IMR-90 (cell line): ENCODE data around the gene MRTFA. TPM values are rescaled to one million over a fixed set of nuclear protein-coding genes. Genes with fewer than 3 reads are reported as not detected.

ENCODE experiments used
- ATAC-seq: fragments of 200-7000 bp; cut with Tn5 transposase; 2 replicates; pipeline ENCODE4 v1.9.1; 2020; ENCODE audit warnings: low read depth, mild to moderate bottlenecking, moderate library complexity
- BruUV-seq: library from RNA; stranded (reverse); fragments of 400-500 nt; replicated peaks from 2 replicates; lab custom pipeline; 2021; lab: Mats Ljungman, UMichigan
- CTCF ChIA-PET: fragments of 300-600 bp; formaldehyde crosslinking; extraction: SDS; loops from one replicate; lab custom pipeline; 2021; ENCODE audit warnings: antibody characterized with exemption; lab: Yijun Ruan, JAX
- POLR2A ChIA-PET: fragments of 300-600 bp; sonication (Branson Sonifier 250); formaldehyde crosslinking; loops from one replicate; lab custom pipeline; 2022; ENCODE audit warnings: antibody characterized with exemption; ENCODE audit not compliant: unreplicated experiment; lab: Charles Lee
- DNase-seq: peaks from one replicate; pipeline ENCODE4 v3.0.0; 2013
- H2AFZ ChIP-seq: replicated peaks from 2 replicates; pipeline ENCODE3; 2013; ENCODE audit warnings: low read length, mild to moderate bottlenecking; ENCODE audit not compliant: poor library complexity
- H2AK5ac ChIP-seq: 2 replicates; pipeline ENCODE4 v1.6.1; 2013; ENCODE audit warnings: low read depth, low read length, inconsistent platforms
- H2AK9ac ChIP-seq: replicated peaks from 2 replicates; pipeline ENCODE3; 2013; ENCODE audit warnings: mild to moderate bottlenecking, low read depth, low read length, moderate library complexity; ENCODE audit not compliant: poor library complexity
- H2BK120ac ChIP-seq: 2 replicates; pipeline ENCODE4 v1.6.1; 2013; ENCODE audit warnings: low read depth, low read length, inconsistent platforms
- H2BK15ac ChIP-seq: 3 replicates; pipeline ENCODE4 v1.6.1; 2013; ENCODE audit warnings: low read depth, low read length, inconsistent platforms
- H2BK20ac ChIP-seq: 2 replicates; pipeline ENCODE4 v1.6.1; 2013; ENCODE audit warnings: low read depth, mild to moderate bottlenecking, inconsistent platforms, low read length, moderate library complexity
- H2BK5ac ChIP-seq: 2 replicates; pipeline ENCODE4 v1.6.1; 2013; ENCODE audit warnings: mild to moderate bottlenecking, low read depth, low read length, inconsistent platforms; ENCODE audit not compliant: poor library complexity, severe bottlenecking
- H3K14ac ChIP-seq: replicated peaks from 2 replicates; pipeline ENCODE4 v1.6.1; 2013; ENCODE audit warnings: low read depth, low read length, inconsistent platforms
- H3K18ac ChIP-seq: 2 replicates; pipeline ENCODE4 v1.6.1; 2013; ENCODE audit warnings: low read depth, low read length, control low read depth
- H3K23ac ChIP-seq: 2 replicates; pipeline ENCODE4 v1.6.1; 2013; ENCODE audit warnings: low read depth, low read length, inconsistent platforms
- H3K27ac ChIP-seq: 2 replicates; pipeline ENCODE4 v1.5.1; 2013; ENCODE audit warnings: mild to moderate bottlenecking, control low read depth, low read length; ENCODE audit not compliant: insufficient read depth
- H3K27me3 ChIP-seq: 2 replicates; pipeline ENCODE4 v1.6.1; 2013; ENCODE audit warnings: low read length; ENCODE audit not compliant: control insufficient read depth, insufficient read depth
- H3K36me3 ChIP-seq: 2 replicates; pipeline ENCODE4 v1.6.1; 2013; ENCODE audit warnings: low read length, mixed read lengths; ENCODE audit not compliant: control insufficient read depth, insufficient read depth
- H3K4ac ChIP-seq: 2 replicates; pipeline ENCODE4 v1.6.1; 2013; ENCODE audit warnings: low read depth, low read length, inconsistent platforms
- H3K4me1 ChIP-seq: 2 replicates; pipeline ENCODE4 v1.6.1; 2013; ENCODE audit warnings: low read length, mixed read lengths; ENCODE audit not compliant: control insufficient read depth, insufficient read depth
- H3K4me2 ChIP-seq: 2 replicates; pipeline ENCODE4 v1.6.1; 2013; ENCODE audit warnings: low read depth, mild to moderate bottlenecking, control low read depth, low read length, moderate library complexity
- H3K4me3 ChIP-seq: 2 replicates; pipeline ENCODE4 v1.5.1; 2013; ENCODE audit warnings: low read depth, mild to moderate bottlenecking, control low read depth, low read length, moderate library complexity; ENCODE audit not compliant: insufficient read depth
- H3K56ac ChIP-seq: 2 replicates; pipeline ENCODE4 v1.6.1; 2013; ENCODE audit warnings: low read length, inconsistent platforms; ENCODE audit not compliant: insufficient read depth; ENCODE audit errors: extremely low read depth
- H3K79me1 ChIP-seq, 2 experiments: 2 replicates each; pipeline ENCODE4 v1.6.1; 2013; ENCODE audit warnings: low read length in 2 of 2, inconsistent platforms in 1 of 2, low read depth in 1 of 2
- H3K9ac ChIP-seq: 2 replicates; pipeline ENCODE4 v1.6.1; 2013; ENCODE audit warnings: low read depth, low read length, control low read depth
- H3K9me1 ChIP-seq: 2 replicates; pipeline ENCODE4 v1.6.1; 2013; ENCODE audit warnings: low read length, inconsistent platforms; ENCODE audit not compliant: insufficient read depth
- H3K9me3 ChIP-seq: 2 replicates; pipeline ENCODE4 v1.6.1; 2013; ENCODE audit warnings: low read length; ENCODE audit not compliant: control insufficient read depth, insufficient read depth
- H4K20me1 ChIP-seq: 2 replicates; pipeline ENCODE4 v1.6.1; 2013; ENCODE audit warnings: low read length, inconsistent platforms; ENCODE audit not compliant: insufficient read depth
- H4K5ac ChIP-seq: 2 replicates; pipeline ENCODE4 v1.6.1; 2013; ENCODE audit warnings: mild to moderate bottlenecking, low read depth, low read length, control low read depth
- H4K8ac ChIP-seq, 2 experiments: 2 replicates each; pipeline ENCODE4 v1.6.1; 2013; ENCODE audit warnings: low read depth in 2 of 2, low read length in 2 of 2, control low read depth in 1 of 2, inconsistent platforms in 1 of 2
- H4K91ac ChIP-seq: 2 replicates; pipeline ENCODE4 v1.6.1; 2013; ENCODE audit warnings: low read depth, low read length, inconsistent platforms; ENCODE audit not compliant: insufficient read depth
- BHLHE40 ChIP-seq: fragments of 150-350 bp; IDR thresholded peaks from 2 replicates; pipeline ENCODE4 v1.6.1; 2016; ENCODE audit warnings: mild to moderate bottlenecking, low read depth, low read length
- CEBPB ChIP-seq: IDR thresholded peaks from 2 replicates; pipeline ENCODE4 v1.6.1; 2012; ENCODE audit warnings: low read depth, low read length, improper control_type of control experiment
- CTCF ChIP-seq: conservative IDR thresholded peaks from 2 replicates; pipeline ENCODE4 v1.5.1; 2012; ENCODE audit warnings: mild to moderate bottlenecking, low read depth, low read length, improper control_type of control experiment
- ELK1 ChIP-seq: fragments of 150-350 bp; IDR thresholded peaks from 2 replicates; pipeline ENCODE4 v1.6.1; 2016; ENCODE audit warnings: low read depth, mild to moderate bottlenecking, low read length, moderate library complexity, borderline replicate concordance
- FOS ChIP-seq: fragments of 150-350 bp; IDR thresholded peaks from 2 replicates; pipeline ENCODE4 v1.6.1; 2016; ENCODE audit warnings: low read depth, low read length
- MAFK ChIP-seq: IDR thresholded peaks from 2 replicates; pipeline ENCODE4 v1.6.1; 2012; ENCODE audit warnings: low read depth, low read length, improper control_type of control experiment
- MXI1 ChIP-seq: IDR thresholded peaks from 2 replicates; pipeline ENCODE4 v1.6.1; 2012; ENCODE audit warnings: low read depth, mild to moderate bottlenecking, low read length, moderate library complexity, borderline replicate concordance
- NFE2L2 ChIP-seq: fragments of 150-350 bp; IDR thresholded peaks from 2 replicates; pipeline ENCODE4 v1.6.1; 2016; ENCODE audit warnings: low read depth, mild to moderate bottlenecking, low read length
- RAD21 ChIP-seq: IDR thresholded peaks from 2 replicates; pipeline ENCODE4 v1.6.1; 2012; ENCODE audit warnings: low read length, improper control_type of control experiment
- RCOR1 ChIP-seq: IDR thresholded peaks from 2 replicates; pipeline ENCODE4 v1.6.1; 2012; ENCODE audit warnings: mild to moderate bottlenecking, low read length, improper control_type of control experiment; ENCODE audit not compliant: insufficient replicate concordance
- SMC3 ChIP-seq: fragments of 150-350 bp; IDR thresholded peaks from 2 replicates; pipeline ENCODE4 v1.6.1; 2016; ENCODE audit warnings: low read depth, mild to moderate bottlenecking, antibody characterized with exemption, low read length, moderate library complexity
- USF2 ChIP-seq: fragments of 150-350 bp; IDR thresholded peaks from 2 replicates; pipeline ENCODE4 v1.6.1; 2017; ENCODE audit warnings: mild to moderate bottlenecking, antibody characterized with exemption, low read length, low read depth
- WGBS, 2 experiments: methylation state at CpG; one replicate each; pipeline versions ENCODE4 v1.1.5 to v1.1.7; 2013; ENCODE audit warnings: missing lambda C conversion rate in 2 of 2; ENCODE audit not compliant: insufficient read length in 1 of 2; ENCODE audit errors: extremely low coverage in 2 of 2; 5-methylcytosine and 5-hydroxymethylcytosine counted together
- dilution Hi-C: fragments of 300-500 bp; cut with HindIII; formaldehyde crosslinking; loops from one replicate; pipeline ENCODE4 v1.14.3; 2018; ENCODE audit warnings: low sequenced_read_pairs; ENCODE audit not compliant: unreplicated experiment
- in situ Hi-C: fragments of 300-500 bp; cut with MboI; formaldehyde crosslinking; loops from 3 replicates; pipeline ENCODE4 v1.14.3; 2019; ENCODE audit warnings: low sequenced_read_pairs, inconsistent platforms, mixed read lengths
- intact Hi-C: fragments of 100-400 bp; cut with micrococcal nuclease; formaldehyde crosslinking; loops from 2 replicates; pipeline ENCODE4 v1.10.0; 2022
- polyA plus RNA-seq, 3 experiments: library from polyadenylated mRNA; depleted of rRNA; stranded (reverse); fragments of >200 nt; gene quantifications; 2 replicates each; pipeline ENCODE4 v1.2.3, GENCODE V29; 2012; ENCODE audit warnings: low replicate concordance in 1 of 3
- total RNA-seq: library from RNA; depleted of rRNA; stranded (reverse); fragments of >200 nt; gene quantifications from 2 replicates; pipeline ENCODE4 v1.2.3, GENCODE V29; 2012

Gene MRTFA
- total and polyA plus RNA-seq, 2 of the 4 experiments (the other 2 are of a cell fraction): 12.5 to 17.2 TPM

- no peak overlapping the region for H2BK5ac ChIP-seq
- H3K56ac ChIP-seq: no peak overlapping the region
- H3K27ac ChIP-seq: no peak overlapping the region
- no peak overlapping the region for H2BK15ac ChIP-seq
- H3K9me3 ChIP-seq: no peaks in the 10 kb centered on the region
- no peak overlapping the region for H2AK9ac ChIP-seq
- no peaks in the 10 kb centered on the region for H4K20me1 ChIP-seq
- H3K36me3 ChIP-seq: no peaks in the 10 kb centered on the region
- TF ChIP-seq FOS (no peak), NFE2L2 (no peak), SMC3 (no peak), CEBPB (no peak), ELK1 (no peak), CTCF (no peak), MAFK (no peak), RCOR1 (no peak), MXI1 (no peak), RAD21 (no peak), BHLHE40 (no peak), USF2 (no peak)
- no peak overlapping the region for H2BK20ac ChIP-seq
- peaks cover 6% of the 10 kb centered on the region; the same call in 1 of the 2 replicates for H3K9me1 ChIP-seq
- no peak overlapping the region for H3K9ac ChIP-seq
- ChIA-PET CTCF (interaction anchor here (0.6 kb wide), 1 partner anchor 240 kb away, joined by 3 read pairs; no protein-coding TSS in a partner anchor), POLR2A (no interaction called here)
- DNase-seq (no peak), ATAC-seq (no peak)
- no peak overlapping the region for H3K4ac ChIP-seq
- H4K5ac ChIP-seq: no peak overlapping the region
- intact Hi-C loops (no loop called here), dilution Hi-C loops (no loop called here), in situ Hi-C loops (no loop called here)
- peaks cover 12% of the 10 kb centered on the region; the same call in 1 of the 2 replicates for H3K4me1 ChIP-seq
- H3K4me3 ChIP-seq: no peak overlapping the region
- WGBS, 2 experiments: 96% methylated on average over 3 of the region's 3 CpGs; no CpG with 5 or more reads in 1 of the 2 experiments
- H3K27me3 ChIP-seq: no peaks in the 10 kb centered on the region
- no peak overlapping the region for H2AK5ac ChIP-seq
- H2AFZ ChIP-seq: peak overlapping the region; percentile 1
- no peak overlapping the region for H4K8ac ChIP-seq
- H2BK120ac ChIP-seq: 0 out of 2 replicates have a peak overlapping the region, but pooled peaks have one; percentile 1
- H3K4me2 ChIP-seq: no peak overlapping the region
- H3K79me1 ChIP-seq: no peaks in the 10 kb centered on the region
- H4K91ac ChIP-seq: no peak overlapping the region
- no peak overlapping the region for H3K23ac ChIP-seq
- H3K18ac ChIP-seq: no peak overlapping the region
- no peak overlapping the region for H3K14ac ChIP-seq
- BruUV-seq: no TSS peak
Observed at GRCh38 chr22:40676644-40677043, 40.1 kb upstream of the MRTFA start.
